Activated CD8-positive, alpha-beta memory T cell treated with anti-CD3 and anti-CD28 coated beads, Interleukin-2, amount 50 U/mL, for 4 hours (primary cell): Measurements from ENCODE around the gene BCL11B.

Experiments
- DNase-seq: peaks from one replicate; pipeline ENCODE4 v3.0.0-alpha.2; 2020

Gene BCL11B

GRCh38 chr14:99271951-99272631 lies at the start of gene BCL11B:
BCL11B (minus strand) TSS chr14:99272197; CDS start chr14:99271218, 979 bp downstream.
- peak; percentile 89 for DNase-seq

GRCh38 chr14:99321236-99321925 lies 49.4 kb upstream of the BCL11B start:
- no peak for DNase-seq

GRCh38 chr14:99320621-99321235 lies 48.7 kb upstream of the BCL11B start:
- no peak for DNase-seq

- DNase-seq: peak; percentile 68
Observed at GRCh38 chr14:99320105-99320572, 48.1 kb upstream of the BCL11B start.

GRCh38 chr14:99318959-99319295 lies 46.9 kb upstream of the BCL11B start:
- DNase-seq: no peak

- DNase-seq: no peak
Observed at GRCh38 chr14:99318091-99318958, 46.3 kb upstream of the BCL11B start.

GRCh38 chr14:99317231-99318090 lies 45.5 kb upstream of the BCL11B start:
- no peak for DNase-seq

GRCh38 chr14:99316281-99317163 lies 44.5 kb upstream of the BCL11B start:
- DNase-seq: no peak

GRCh38 chr14:99315197-99315596 lies 43.2 kb upstream of the BCL11B start:
- no peak for DNase-seq

GRCh38 chr14:99314623-99315022 lies 42.6 kb upstream of the BCL11B start:
- DNase-seq: no peak

- DNase-seq: no peak
Observed at GRCh38 chr14:99313234-99313633, 41.2 kb upstream of the BCL11B start.

GRCh38 chr14:99312106-99312505 lies 40.1 kb upstream of the BCL11B start:
- DNase-seq: no peak

- no peak for DNase-seq
Observed at GRCh38 chr14:99309220-99309766, 37.3 kb upstream of the BCL11B start.

- DNase-seq: no peak
Observed at GRCh38 chr14:99304208-99304607, 32.2 kb upstream of the BCL11B start.

- DNase-seq: no peak
Observed at GRCh38 chr14:99300190-99300589, 28.2 kb upstream of the BCL11B start.

- DNase-seq: no peak
Observed at GRCh38 chr14:99296517-99296916, 24.5 kb upstream of the BCL11B start.

- DNase-seq: no peak
Observed at GRCh38 chr14:99289394-99290189, 17.6 kb upstream of the BCL11B start.

- no peak for DNase-seq
Observed at GRCh38 chr14:99288948-99289347, 17.0 kb upstream of the BCL11B start.

- no peak for DNase-seq
Observed at GRCh38 chr14:99287269-99287942, 15.4 kb upstream of the BCL11B start.
